GM12875 (cell line): ENCODE data around the gene ZNF431.

ENCODE experiments used
- H3K4me3 ChIP-seq: one replicate; pipeline ENCODE4 v1.5.1; 2011; ENCODE audit warnings: low read depth, low read length, control low read depth
- CTCF ChIP-seq: IDR thresholded peaks from 2 replicates; pipeline ENCODE4 v1.5.1; 2011; ENCODE audit warnings: low read depth, mild to moderate bottlenecking, control low read depth, inconsistent platforms, low read length, moderate library complexity, borderline replicate concordance; ENCODE audit not compliant: insufficient read depth

The ZNF431 gene

GRCh38 chr19:21238670-21239069, 96.8 kb downstream of the ZNF431 start:
- no peak for TF ChIP-seq CTCF

More at GRCh38 chr19:21238670-21239069, 96.8 kb downstream of the ZNF431 start:
- no peak overlapping the region for H3K4me3 ChIP-seq
